Uterus (tissue), 2 donors: ENCODE measurements around the gene TREML2.

Experiments
- POLR2A ChIP-seq, 2 donors: fragments of 450-650 bp; IDR thresholded peaks; one replicate each; pipeline ENCODE4 v1.6.1; 2016; ENCODE audit warnings: antibody characterized with exemption in 2 of 2, mild to moderate bottlenecking in 1 of 2, moderate library complexity in 1 of 2
- TF ChIP-seq, protein P1 (sequence below), 4 experiments: fragments of 200-600 bp in 2 of 4; fragments of 450-650 bp in 2 of 4; sonication (generic) in 2 of 4; IDR thresholded peaks; one replicate each; pipeline ENCODE4 v1.5.1; 2016 to 2019; ENCODE audit warnings: antibody characterized with exemption in 4 of 4, mild to moderate bottlenecking in 2 of 4, moderate library complexity in 1 of 4

DNA sequence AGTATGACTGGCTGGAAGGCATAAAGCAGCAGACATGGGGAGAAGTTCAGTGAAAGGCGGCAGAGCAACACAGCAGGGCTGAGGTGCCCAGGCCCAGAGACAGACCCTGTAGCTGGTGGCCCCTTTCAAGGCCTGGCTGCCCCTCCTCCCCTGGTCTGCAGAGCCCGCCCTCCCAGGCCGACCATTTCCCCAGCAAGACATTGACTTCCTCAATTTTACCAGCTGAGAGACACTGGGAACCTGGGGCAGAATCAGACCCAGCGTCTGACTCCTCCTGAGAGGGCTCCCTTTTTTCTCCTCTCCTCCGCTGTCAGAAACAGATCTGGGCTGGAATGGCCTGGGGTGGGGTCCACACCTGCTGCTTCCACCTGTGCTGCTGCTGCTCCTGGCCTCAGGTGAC, 27.1 kb upstream of the TREML2 start, which contains the start of gene TREML4:
- TF ChIP-seq, protein P1, sequence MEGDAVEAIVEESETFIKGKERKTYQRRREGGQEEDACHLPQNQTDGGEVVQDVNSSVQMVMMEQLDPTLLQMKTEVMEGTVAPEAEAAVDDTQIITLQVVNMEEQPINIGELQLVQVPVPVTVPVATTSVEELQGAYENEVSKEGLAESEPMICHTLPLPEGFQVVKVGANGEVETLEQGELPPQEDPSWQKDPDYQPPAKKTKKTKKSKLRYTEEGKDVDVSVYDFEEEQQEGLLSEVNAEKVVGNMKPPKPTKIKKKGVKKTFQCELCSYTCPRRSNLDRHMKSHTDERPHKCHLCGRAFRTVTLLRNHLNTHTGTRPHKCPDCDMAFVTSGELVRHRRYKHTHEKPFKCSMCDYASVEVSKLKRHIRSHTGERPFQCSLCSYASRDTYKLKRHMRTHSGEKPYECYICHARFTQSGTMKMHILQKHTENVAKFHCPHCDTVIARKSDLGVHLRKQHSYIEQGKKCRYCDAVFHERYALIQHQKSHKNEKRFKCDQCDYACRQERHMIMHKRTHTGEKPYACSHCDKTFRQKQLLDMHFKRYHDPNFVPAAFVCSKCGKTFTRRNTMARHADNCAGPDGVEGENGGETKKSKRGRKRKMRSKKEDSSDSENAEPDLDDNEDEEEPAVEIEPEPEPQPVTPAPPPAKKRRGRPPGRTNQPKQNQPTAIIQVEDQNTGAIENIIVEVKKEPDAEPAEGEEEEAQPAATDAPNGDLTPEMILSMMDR (IDR thresholded peaks at IDR 0.05) = no peak
- no peak for TF ChIP-seq POLR2A (IDR thresholded peaks at IDR 0.05)
